Memory B cell (primary cell): ENCODE results near the gene MTMR2.
A peak's percentile ranks its signal among the peaks of the same experiment; 100 is the strongest.
"Not testable (repeated sequence)": the region's sequence is repeated elsewhere in the genome, so short reads cannot be mapped to it uniquely, and the experiment has no call there.

Source experiments
- ATAC-seq: fragments of 150-1000 bp; cut with Tn5 transposase; 2 replicates; pipeline ENCODE4 v1.10.0; 2021; ENCODE audit warnings: low read depth, mild to moderate bottlenecking, moderate library complexity
- DNase-seq, 2 donors: peaks; one replicate each; pipeline ENCODE4 v3.0.0; 2022; ENCODE audit warnings: low spot score in 2 of 2
- H3K27ac Mint-ChIP-seq: one replicate; pipeline ENCODE4 v1.8.0; 2022; ENCODE audit warnings: mild to moderate bottlenecking, moderate library complexity, mixed read lengths
- H3K27me3 Mint-ChIP-seq: one replicate; pipeline ENCODE4 v1.8.0; 2022; ENCODE audit warnings: mixed read lengths
- H3K36me3 Mint-ChIP-seq: one replicate; pipeline ENCODE4 v1.8.0; 2022; ENCODE audit warnings: mild to moderate bottlenecking, mixed read lengths
- H3K4me1 Mint-ChIP-seq: one replicate; pipeline ENCODE4 v1.8.0; 2022; ENCODE audit warnings: mixed read lengths
- H3K4me3 Mint-ChIP-seq: one replicate; pipeline ENCODE4 v1.8.0; 2022; ENCODE audit warnings: mild to moderate bottlenecking, moderate library complexity, mixed read lengths
- H3K9me3 Mint-ChIP-seq: one replicate; pipeline ENCODE4 v1.8.0; 2022; ENCODE audit warnings: mixed read lengths

The MTMR2 gene

GRCh38 chr11:95835768-95836488, 88.0 kb downstream of the MTMR2 start:
- Mint-ChIP-seq H3K4me3 (no peak overlapping the region), H3K36me3 (peaks cover 17% of the 10 kb centered on the region), H3K27me3 (no peaks in the 10 kb centered on the region), H3K4me1 (no peaks in the 10 kb centered on the region), H3K9me3 (no peaks in the 10 kb centered on the region), H3K27ac (no peak overlapping the region)
- DNase-seq (peak; percentile 37 to 38), ATAC-seq (peak; percentile 91)

- Mint-ChIP-seq H3K4me3 (no peak overlapping the region), H3K27me3 (no peaks in the 10 kb centered on the region), H3K9me3 (no peaks in the 10 kb centered on the region), H3K4me1 (no peaks in the 10 kb centered on the region), H3K36me3 (peaks cover 21% of the 10 kb centered on the region), H3K27ac (no peak overlapping the region)
- DNase-seq: no peak
- ATAC-seq: no peak
Observed at GRCh38 chr11:95835351-95835750, 88.6 kb downstream of the MTMR2 start.

- Mint-ChIP-seq H3K27ac (peak overlapping the region; percentile 21), H3K27me3 (no peaks in the 10 kb centered on the region), H3K9me3 (no peaks in the 10 kb centered on the region), H3K36me3 (peaks cover 25% of the 10 kb centered on the region), H3K4me3 (no peak overlapping the region), H3K4me1 (no peaks in the 10 kb centered on the region)
- DNase-seq (no peak), ATAC-seq (no peak)
Observed at GRCh38 chr11:95833378-95833777, 90.5 kb downstream of the MTMR2 start.

GRCh38 chr11:95832763-95833162, 91.1 kb downstream of the MTMR2 start:
- Mint-ChIP-seq H3K27me3 (no peaks in the 10 kb centered on the region), H3K27ac (peak overlapping the region; percentile 5)

GRCh38 chr11:95831198-95831883, 92.6 kb downstream of the MTMR2 start:
- peak overlapping the region; percentile 3 for H3K27ac Mint-ChIP-seq
- no peak for ATAC-seq
- H3K27me3 Mint-ChIP-seq: no peaks in the 10 kb centered on the region
- no peak overlapping the region for H3K4me3 Mint-ChIP-seq
- H3K36me3 Mint-ChIP-seq: peaks cover 24% of the 10 kb centered on the region
- no peak for DNase-seq
- H3K4me1 Mint-ChIP-seq: no peaks in the 10 kb centered on the region
- H3K9me3 Mint-ChIP-seq: no peaks in the 10 kb centered on the region

More at GRCh38 chr11:95832763-95833162, 91.1 kb downstream of the MTMR2 start:
- ATAC-seq (no peak), DNase-seq (no peak)
- no peaks in the 10 kb centered on the region for H3K9me3 Mint-ChIP-seq
- H3K36me3 Mint-ChIP-seq: peaks cover 24% of the 10 kb centered on the region
- no peak overlapping the region for H3K4me3 Mint-ChIP-seq
- no peaks in the 10 kb centered on the region for H3K4me1 Mint-ChIP-seq

GRCh38 chr11:95829580-95830259, 94.2 kb downstream of the MTMR2 start:
- DNase-seq: no peak
- no peak for ATAC-seq

GRCh38 chr11:95827696-95828095, 96.2 kb downstream of the MTMR2 start:
- H3K27ac Mint-ChIP-seq: peak overlapping the region; percentile 1
- H3K9me3 Mint-ChIP-seq: no peaks in the 10 kb centered on the region
- H3K36me3 Mint-ChIP-seq: peaks cover 29% of the 10 kb centered on the region
- H3K4me3 Mint-ChIP-seq: no peak overlapping the region
- DNase-seq: no peak
- H3K27me3 Mint-ChIP-seq: no peaks in the 10 kb centered on the region
- H3K4me1 Mint-ChIP-seq: no peaks in the 10 kb centered on the region
- no peak for ATAC-seq

More at GRCh38 chr11:95829580-95830259, 94.2 kb downstream of the MTMR2 start:
- no peaks in the 10 kb centered on the region for H3K27me3 Mint-ChIP-seq
- no peaks in the 10 kb centered on the region for H3K9me3 Mint-ChIP-seq
- no peaks in the 10 kb centered on the region for H3K4me1 Mint-ChIP-seq
- H3K4me3 Mint-ChIP-seq: no peak overlapping the region
- H3K36me3 Mint-ChIP-seq: peaks cover 27% of the 10 kb centered on the region
- H3K27ac Mint-ChIP-seq: no peak overlapping the region

GRCh38 chr11:95821640-95822039, 102.3 kb downstream of the MTMR2 start:
- peak overlapping the region; percentile 20 for H3K27ac Mint-ChIP-seq
- H3K4me1 Mint-ChIP-seq: no peaks in the 10 kb centered on the region
- H3K4me3 Mint-ChIP-seq: no peak overlapping the region
- H3K27me3 Mint-ChIP-seq: no peaks in the 10 kb centered on the region
- H3K36me3 Mint-ChIP-seq: peaks cover 29% of the 10 kb centered on the region
- H3K9me3 Mint-ChIP-seq: no peaks in the 10 kb centered on the region
- no peak for DNase-seq
- ATAC-seq: no peak

GRCh38 chr11:95816037-95816436, 107.9 kb downstream of the MTMR2 start:
- no peak for DNase-seq
- Mint-ChIP-seq H3K36me3 (peaks cover 22% of the 10 kb centered on the region), H3K9me3 (no peaks in the 10 kb centered on the region), H3K27ac (peak overlapping the region; percentile 59), H3K27me3 (no peaks in the 10 kb centered on the region), H3K4me1 (no peaks in the 10 kb centered on the region), H3K4me3 (no peak overlapping the region)
- peak; percentile 71 for ATAC-seq

GRCh38 chr11:95811052-95811451, 112.9 kb downstream of the MTMR2 start:
- DNase-seq, H3K27me3 Mint-ChIP-seq, H3K4me3 Mint-ChIP-seq, H3K4me1 Mint-ChIP-seq, H3K27ac Mint-ChIP-seq, H3K9me3 Mint-ChIP-seq, ATAC-seq: not testable (repeated sequence)
- H3K36me3 Mint-ChIP-seq: peaks cover 13% of the 10 kb centered on the region

- H3K9me3 Mint-ChIP-seq, DNase-seq, H3K4me3 Mint-ChIP-seq, H3K4me1 Mint-ChIP-seq, ATAC-seq, H3K27me3 Mint-ChIP-seq, H3K27ac Mint-ChIP-seq: not testable (repeated sequence)
- H3K36me3 Mint-ChIP-seq: peaks cover 11% of the 10 kb centered on the region
Observed at GRCh38 chr11:95806464-95806863, 117.4 kb downstream of the MTMR2 start.

- H3K4me1 Mint-ChIP-seq: no peaks in the 10 kb centered on the region
- no peaks in the 10 kb centered on the region for H3K27me3 Mint-ChIP-seq
- peaks cover 3% of the 10 kb centered on the region for H3K9me3 Mint-ChIP-seq
- no peak overlapping the region for H3K4me3 Mint-ChIP-seq
- peaks cover 12% of the 10 kb centered on the region for H3K36me3 Mint-ChIP-seq
- ATAC-seq (no peak), DNase-seq (no peak)
- no peak overlapping the region for H3K27ac Mint-ChIP-seq
Observed at GRCh38 chr11:95805869-95806268, 118.0 kb downstream of the MTMR2 start.

GRCh38 chr11:95803973-95804372, 119.9 kb downstream of the MTMR2 start:
- Mint-ChIP-seq H3K4me3 (no peak overlapping the region), H3K27ac (no peak overlapping the region), H3K27me3 (no peaks in the 10 kb centered on the region), H3K4me1 (peaks cover 2% of the 10 kb centered on the region), H3K36me3 (peaks cover 20% of the 10 kb centered on the region), H3K9me3 (peaks cover 2% of the 10 kb centered on the region)
- DNase-seq: no peak
- no peak for ATAC-seq

- no peak for DNase-seq
- no peak overlapping the region for H3K4me3 Mint-ChIP-seq
- no peaks in the 10 kb centered on the region for H3K27me3 Mint-ChIP-seq
- peaks cover 20% of the 10 kb centered on the region for H3K36me3 Mint-ChIP-seq
- no peak overlapping the region for H3K27ac Mint-ChIP-seq
- no peaks in the 10 kb centered on the region for H3K9me3 Mint-ChIP-seq
- no peak for ATAC-seq
- H3K4me1 Mint-ChIP-seq: peaks cover 2% of the 10 kb centered on the region
Observed at GRCh38 chr11:95802806-95803205, 121.1 kb downstream of the MTMR2 start.
